PC-9 (cell line): ENCODE data around the gene P4HA1. TPM values are rescaled to one million over a fixed set of nuclear protein-coding genes. Genes with fewer than 3 reads are reported as not detected.
"Not testable (repeated sequence)": the region's sequence is repeated elsewhere in the genome, so short reads cannot be mapped to it uniquely, and the experiment has no call there.

Source experiments
- BruUV-seq: library from RNA; stranded (reverse); fragments of 400-500 nt; replicated peaks from 2 replicates; lab custom pipeline; 2021; lab: Mats Ljungman, UMichigan
- CTCF ChIA-PET: fragments of 300-600 bp; sonication (Branson Sonifier 250); formaldehyde crosslinking; loops from one replicate; lab custom pipeline; 2022; ENCODE audit warnings: antibody characterized with exemption; lab: Charles Lee
- POLR2A ChIA-PET: fragments of 300-600 bp; sonication (Branson Sonifier 250); formaldehyde crosslinking; loops from one replicate; lab custom pipeline; 2022; ENCODE audit warnings: antibody characterized with exemption; ENCODE audit not compliant: unreplicated experiment; lab: Charles Lee
- DNase-seq, 2 experiments: peaks; one replicate each; pipeline versions ENCODE4 v3.0.0 to v3.0.0-alpha.2; 2015 to 2022; ENCODE audit warnings: mixed read lengths in 1 of 2
- H2AFZ ChIP-seq: fragments of 200-600 bp; sonication (generic); 2 replicates; pipeline ENCODE4 v1.8.1; 2017; ENCODE audit warnings: antibody characterized with exemption
- H3F3A ChIP-seq: fragments of 200-600 bp; sonication (generic); 2 replicates; pipeline ENCODE4 v1.8.1; 2017; ENCODE audit warnings: antibody characterized with exemption, mild to moderate bottlenecking, low read depth; ENCODE audit not compliant: insufficient read depth
- H3K27ac ChIP-seq: fragments of 200-600 bp; sonication (generic); 2 replicates; pipeline ENCODE4 v1.6.1; 2016; ENCODE audit warnings: mixed run types
- H3K27me3 ChIP-seq: fragments of 200-600 bp; sonication (generic); 2 replicates; pipeline ENCODE4 v1.6.1; 2016; ENCODE audit warnings: low read depth, mixed run types; ENCODE audit not compliant: insufficient read depth
- H3K36me3 ChIP-seq: fragments of 200-600 bp; sonication (generic); 2 replicates; pipeline ENCODE4 v1.6.1; 2016; ENCODE audit warnings: low read depth, mixed run types
- H3K4me1 ChIP-seq: fragments of 200-600 bp; sonication (generic); replicated peaks from 2 replicates; pipeline ENCODE4 v1.6.1; 2016; ENCODE audit warnings: mixed run types; ENCODE audit not compliant: insufficient read depth
- H3K4me2 ChIP-seq: fragments of 200-600 bp; sonication (generic); 2 replicates; pipeline ENCODE4 v1.6.1; 2017; ENCODE audit warnings: mixed run types
- H3K4me3 ChIP-seq: fragments of 200-600 bp; sonication (generic); 2 replicates; pipeline ENCODE4 v1.6.1; 2016; ENCODE audit warnings: mixed run types
- H3K79me2 ChIP-seq: fragments of 200-600 bp; sonication (generic); 2 replicates; pipeline ENCODE4 v1.6.1; 2017; ENCODE audit warnings: low read depth, mixed run types
- H3K9me2 ChIP-seq: fragments of 200-600 bp; sonication (generic); 2 replicates; pipeline ENCODE4 v1.8.1; 2017; ENCODE audit warnings: mild to moderate bottlenecking; ENCODE audit not compliant: insufficient read depth
- H3K9me3 ChIP-seq: fragments of 200-600 bp; sonication (generic); 2 replicates; pipeline ENCODE4 v1.8.1; 2016; ENCODE audit warnings: low read depth; ENCODE audit not compliant: insufficient read depth
- H4K20me1 ChIP-seq: fragments of 200-600 bp; sonication (generic); 2 replicates; pipeline ENCODE4 v1.8.1; 2017; ENCODE audit not compliant: insufficient read depth
- EZH2 ChIP-seq: fragments of 200-600 bp; sonication (generic); IDR thresholded peaks from 2 replicates; pipeline ENCODE4 v1.8.0; 2017; ENCODE audit warnings: antibody characterized with exemption, low read depth
- intact Hi-C: fragments of 100-400 bp; cut with micrococcal nuclease; formaldehyde crosslinking; loops from one replicate; pipeline ENCODE4 v1.10.0; 2022; ENCODE audit not compliant: unreplicated experiment
- total RNA-seq: library from RNA; stranded (reverse); gene quantifications from 2 replicates; pipeline ENCODE4 v1.2.3, GENCODE V29; 2021
- TF ChIP-seq, protein P1 (sequence below): fragments of 200-600 bp; sonication (generic); conservative IDR thresholded peaks from 2 replicates; pipeline ENCODE4 v1.6.1; 2017; ENCODE audit warnings: mixed run types, antibody characterized with exemption, mild to moderate bottlenecking, moderate library complexity

Gene P4HA1
- total RNA-seq, 1 experiment from 2014 or later = 25.5 TPM

- no peak overlapping the region for H2AFZ ChIP-seq
- no peak for DNase-seq
- H3K27ac ChIP-seq = no peak overlapping the region
- H3K36me3 ChIP-seq = 0 out of 2 replicates have a peak, but pooled peaks cover 3% of the 10 kb centered on the region
- POLR2A ChIA-PET = no interaction called here
- BruUV-seq = no TSS peak
- no peaks in the 10 kb centered on the region for H3K9me3 ChIP-seq
- H3F3A ChIP-seq = no peaks in the 10 kb centered on the region; the same call in 1 of the 2 replicates
- no peak overlapping the region for H3K4me3 ChIP-seq
- no peak overlapping the region for H3K4me2 ChIP-seq
- CTCF ChIA-PET = no interaction called here
- H4K20me1 ChIP-seq = no peaks in the 10 kb centered on the region
- H3K27me3 ChIP-seq = no peaks in the 10 kb centered on the region
- H3K4me1 ChIP-seq = no peaks in the 10 kb centered on the region
- intact Hi-C loops = no loop called here
- H3K79me2 ChIP-seq = no peaks in the 10 kb centered on the region
- H3K9me2 ChIP-seq = no peaks in the 10 kb centered on the region
- TF ChIP-seq, protein P1, sequence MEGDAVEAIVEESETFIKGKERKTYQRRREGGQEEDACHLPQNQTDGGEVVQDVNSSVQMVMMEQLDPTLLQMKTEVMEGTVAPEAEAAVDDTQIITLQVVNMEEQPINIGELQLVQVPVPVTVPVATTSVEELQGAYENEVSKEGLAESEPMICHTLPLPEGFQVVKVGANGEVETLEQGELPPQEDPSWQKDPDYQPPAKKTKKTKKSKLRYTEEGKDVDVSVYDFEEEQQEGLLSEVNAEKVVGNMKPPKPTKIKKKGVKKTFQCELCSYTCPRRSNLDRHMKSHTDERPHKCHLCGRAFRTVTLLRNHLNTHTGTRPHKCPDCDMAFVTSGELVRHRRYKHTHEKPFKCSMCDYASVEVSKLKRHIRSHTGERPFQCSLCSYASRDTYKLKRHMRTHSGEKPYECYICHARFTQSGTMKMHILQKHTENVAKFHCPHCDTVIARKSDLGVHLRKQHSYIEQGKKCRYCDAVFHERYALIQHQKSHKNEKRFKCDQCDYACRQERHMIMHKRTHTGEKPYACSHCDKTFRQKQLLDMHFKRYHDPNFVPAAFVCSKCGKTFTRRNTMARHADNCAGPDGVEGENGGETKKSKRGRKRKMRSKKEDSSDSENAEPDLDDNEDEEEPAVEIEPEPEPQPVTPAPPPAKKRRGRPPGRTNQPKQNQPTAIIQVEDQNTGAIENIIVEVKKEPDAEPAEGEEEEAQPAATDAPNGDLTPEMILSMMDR = no peak
- no peak for TF ChIP-seq EZH2
Measured at GRCh38 chr10:73032536-73032935, 64.1 kb downstream of the P4HA1 start.

DNA sequence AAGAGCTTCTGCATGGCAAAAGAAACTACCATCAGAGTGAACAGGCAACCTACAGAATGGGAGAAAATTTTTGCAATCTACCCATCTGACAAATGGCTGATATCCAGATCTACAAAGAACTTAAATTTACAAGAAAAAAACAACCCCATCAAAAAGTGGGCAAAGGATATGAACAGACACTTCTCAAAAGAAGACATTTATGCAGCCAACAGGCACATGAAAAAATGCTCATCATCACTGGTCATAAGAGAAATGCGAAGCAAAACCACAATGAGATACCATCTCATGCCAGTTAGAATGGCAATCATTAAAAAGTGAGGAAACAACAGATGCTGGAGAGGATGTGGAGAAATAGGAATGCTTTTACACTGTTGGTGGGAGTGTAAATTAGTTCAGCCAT lies 70.0 kb downstream of the P4HA1 start:
- H3K27ac ChIP-seq, H3F3A ChIP-seq, BruUV-seq, H3K4me2 ChIP-seq, DNase-seq, POLR2A ChIA-PET, H3K9me2 ChIP-seq, H3K36me3 ChIP-seq, H3K27me3 ChIP-seq, intact Hi-C loops, H2AFZ ChIP-seq, H3K4me1 ChIP-seq, H3K9me3 ChIP-seq, CTCF ChIA-PET, H3K4me3 ChIP-seq, H4K20me1 ChIP-seq, H3K79me2 ChIP-seq: not testable (repeated sequence)

DNA sequence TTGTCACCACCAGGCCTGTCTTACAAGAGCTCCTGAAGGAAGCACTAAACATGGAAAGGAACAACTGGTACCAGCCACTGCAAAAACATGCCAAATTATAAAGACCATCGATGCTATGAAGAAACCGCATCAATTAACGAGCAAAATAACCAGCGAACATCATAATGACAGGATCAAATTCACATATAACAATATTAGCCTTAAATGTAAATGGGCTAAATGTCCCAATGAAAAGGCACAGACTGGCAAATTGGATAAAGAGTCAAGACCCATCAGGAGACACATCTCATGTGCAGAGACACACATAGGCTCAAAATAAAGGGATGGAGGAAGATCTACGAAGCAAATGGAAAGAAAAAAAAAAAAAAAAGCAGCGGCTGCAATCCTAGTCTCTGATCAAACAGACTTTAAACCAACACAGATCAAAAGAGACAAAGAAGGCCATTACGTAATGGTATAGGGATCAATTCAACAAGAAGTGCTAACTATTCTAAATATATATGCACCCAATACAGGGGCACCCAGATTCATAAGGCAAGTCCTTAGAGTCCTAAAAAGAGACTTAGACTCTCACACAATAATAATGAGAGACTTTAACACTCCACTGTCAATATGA lies 73.1 kb downstream of the P4HA1 start:
- CTCF ChIA-PET, DNase-seq, BruUV-seq, H4K20me1 ChIP-seq, POLR2A ChIA-PET, H3K9me2 ChIP-seq, H3K4me1 ChIP-seq, H3F3A ChIP-seq, H3K36me3 ChIP-seq, H3K79me2 ChIP-seq, H3K9me3 ChIP-seq, H2AFZ ChIP-seq, H3K27ac ChIP-seq, H3K27me3 ChIP-seq, H3K4me2 ChIP-seq, H3K4me3 ChIP-seq, intact Hi-C loops: not testable (repeated sequence)

DNA sequence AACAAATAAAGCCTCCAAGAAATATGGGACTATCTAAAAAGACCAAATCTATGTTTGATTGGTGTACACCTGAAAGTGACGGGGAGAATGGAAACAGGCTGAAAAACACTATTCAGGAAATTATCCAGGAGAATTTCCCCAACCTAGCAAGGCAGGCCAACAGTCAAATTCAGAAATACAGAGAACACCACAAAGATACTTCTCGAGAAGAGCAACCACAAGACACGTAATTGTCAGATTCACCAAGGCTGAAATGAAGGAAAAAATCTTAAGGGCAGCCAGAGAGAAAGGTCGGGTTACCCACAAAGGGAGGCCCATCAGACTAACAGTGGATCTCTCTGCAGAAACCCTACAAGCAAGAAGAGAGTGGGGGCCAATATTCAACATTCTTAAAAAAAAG lies 73.7 kb downstream of the P4HA1 start:
- H3K4me2 ChIP-seq, H3K79me2 ChIP-seq, intact Hi-C loops, H3K27ac ChIP-seq, H3K9me2 ChIP-seq, H3F3A ChIP-seq, H4K20me1 ChIP-seq, H3K9me3 ChIP-seq, CTCF ChIA-PET, H2AFZ ChIP-seq, H3K27me3 ChIP-seq, POLR2A ChIA-PET, H3K36me3 ChIP-seq, DNase-seq, H3K4me3 ChIP-seq, H3K4me1 ChIP-seq, BruUV-seq: not testable (repeated sequence)

GRCh38 chr10:73021538-73022164 lies 75.0 kb downstream of the P4HA1 start:
- H3K9me2 ChIP-seq, H3K9me3 ChIP-seq, intact Hi-C loops, H3K27ac ChIP-seq, H3K27me3 ChIP-seq, H3K79me2 ChIP-seq, H3K4me2 ChIP-seq, BruUV-seq, DNase-seq, H3K36me3 ChIP-seq, H3F3A ChIP-seq, H3K4me3 ChIP-seq, CTCF ChIA-PET, H3K4me1 ChIP-seq, POLR2A ChIA-PET, H4K20me1 ChIP-seq, H2AFZ ChIP-seq: not testable (repeated sequence)
